Sigmoid colon (tissue), 7 donors: ENCODE results near the gene B4GALT2. TPM values are rescaled to one million over a fixed set of nuclear protein-coding genes. Genes with fewer than 3 reads are reported as not detected.

Experiments used
- DNase-seq: peaks from one replicate; pipeline ENCODE4 v3.0.0-alpha.2; 2019
- H3K27ac ChIP-seq, 4 donors: fragments of 200-600 bp; sonication (generic); one replicate each; pipeline ENCODE4 v1.5.1; 2016 to 2019; ENCODE audit warnings: mild to moderate bottlenecking in 1 of 4
- H3K27me3 ChIP-seq, 3 donors: fragments of 200-600 bp; sonication (generic); one replicate each; pipeline ENCODE4 v1.5.1; 2019; ENCODE audit warnings: mild to moderate bottlenecking in 1 of 3
- H3K36me3 ChIP-seq, 4 donors: fragments of 200-600 bp; sonication (generic); one replicate each; pipeline ENCODE4 v1.5.1; 2016 to 2019
- H3K4me1 ChIP-seq, 4 donors: fragments of 200-600 bp; sonication (generic); one replicate each; pipeline ENCODE4 v1.5.1; 2017 to 2019
- H3K4me3 ChIP-seq, 4 donors: fragments of 200-600 bp; sonication (generic); one replicate each; pipeline ENCODE4 v1.5.1; 2017 to 2019; ENCODE audit warnings: mild to moderate bottlenecking in 2 of 4, moderate library complexity in 1 of 4
- H3K9me3 ChIP-seq, 4 donors: fragments of 200-600 bp in 3 of 4; sonication (generic) in 3 of 4; one replicate each; pipeline versions ENCODE4 v1.5.1 to v1.6.1; 2013 to 2019
- EP300 ChIP-seq, 4 donors: sonication (generic); formaldehyde crosslinking; IDR thresholded peaks; one replicate each; pipeline ENCODE4 v1.6.1; 2017; ENCODE audit warnings: antibody characterized with exemption in 4 of 4
- POLR2A ChIP-seq, 2 donors: fragments of 450-650 bp; IDR thresholded peaks; one replicate each; pipeline ENCODE4 v1.6.1; 2016; ENCODE audit warnings: antibody characterized with exemption in 2 of 2, mild to moderate bottlenecking in 2 of 2, moderate library complexity in 2 of 2
- POLR2AphosphoS5 ChIP-seq, 4 donors: sonication (generic); formaldehyde crosslinking; IDR thresholded peaks; one replicate each; pipeline ENCODE4 v1.6.1; 2017; ENCODE audit warnings: antibody characterized with exemption in 4 of 4
- WGBS, 2 donors: extraction: QIAGEN DNeasy Blood & Tissue Kit; methylation state at CpG; one replicate each; pipeline ENCODE4 v1.1.7; 2013; 5-methylcytosine and 5-hydroxymethylcytosine counted together
- intact Hi-C: fragments of 100-400 bp; cut with DNase I; formaldehyde crosslinking; loops from one replicate; pipeline ENCODE4 v1.15.1; 2023
- polyA plus RNA-seq, 3 donors: library from polyadenylated mRNA; stranded (reverse); fragments of 200-250 nt; gene quantifications; one replicate each; pipeline ENCODE4 v1.2.3, GENCODE V29; 2013
- total RNA-seq, 4 donors: library from RNA; depleted of rRNA; stranded (reverse); fragments of >200 nt; gene quantifications; one replicate each; pipeline ENCODE4 v1.1.0, GENCODE V29; 2016
- TF ChIP-seq, protein P1 (sequence below), 4 experiments: fragments of 450-650 bp in 3 of 4; fragments of 200-600 bp in 1 of 4; IDR thresholded peaks; one replicate each; pipeline ENCODE4 v1.5.1; 2016 to 2019; ENCODE audit warnings: antibody characterized with exemption in 4 of 4, mild to moderate bottlenecking in 3 of 4, moderate library complexity in 2 of 4
- donor health status: healthy with polysubstance abuse.
- donor health status: Bipolar disorder and iron deficiency.
- donor health status: healthy.

The B4GALT2 gene
- total and polyA plus RNA-seq, 7 donors = 14.8 to 55.9 (median 32.0) TPM

DNA sequence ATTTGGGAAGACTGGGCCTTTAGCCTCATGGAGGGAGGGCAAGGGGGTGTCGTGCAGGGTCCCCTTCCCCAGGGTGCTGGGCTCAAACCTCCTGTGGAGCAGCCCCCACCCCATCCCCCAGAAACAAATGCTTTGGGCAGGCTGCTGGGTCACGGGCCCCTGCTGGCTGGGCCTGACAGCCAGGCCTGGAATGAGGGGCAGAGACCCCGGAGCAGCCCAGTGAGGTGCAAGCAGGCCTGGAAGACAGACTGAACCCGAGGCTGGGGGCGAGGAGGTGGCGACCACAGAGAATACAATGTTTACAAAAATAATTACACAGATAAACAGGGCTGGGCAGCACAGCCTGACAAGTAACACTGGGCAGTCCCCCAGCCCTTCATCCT is 17.7 kb downstream of the B4GALT2 start:
- Histone ChIP-seq H3K36me3 (peaks cover 8 to 29% (median 9%) of the 10 kb centered on the region in 4 donors), H3K9me3 (no peaks in the 10 kb centered on the region), H3K4me1 (peaks cover 0 to 7% (median 6%) of the 10 kb centered on the region in 4 donors), H3K27ac (no peak overlapping the region), H3K27me3 (no peaks in the 10 kb centered on the region), H3K4me3 (no peak overlapping the region)
- TF ChIP-seq EP300 (IDR thresholded peaks at IDR 0.05) (no peak), POLR2A (IDR thresholded peaks at IDR 0.05) (no peak), POLR2AphosphoS5 (IDR thresholded peaks at IDR 0.05) (no peak)
- TF ChIP-seq, protein P1, sequence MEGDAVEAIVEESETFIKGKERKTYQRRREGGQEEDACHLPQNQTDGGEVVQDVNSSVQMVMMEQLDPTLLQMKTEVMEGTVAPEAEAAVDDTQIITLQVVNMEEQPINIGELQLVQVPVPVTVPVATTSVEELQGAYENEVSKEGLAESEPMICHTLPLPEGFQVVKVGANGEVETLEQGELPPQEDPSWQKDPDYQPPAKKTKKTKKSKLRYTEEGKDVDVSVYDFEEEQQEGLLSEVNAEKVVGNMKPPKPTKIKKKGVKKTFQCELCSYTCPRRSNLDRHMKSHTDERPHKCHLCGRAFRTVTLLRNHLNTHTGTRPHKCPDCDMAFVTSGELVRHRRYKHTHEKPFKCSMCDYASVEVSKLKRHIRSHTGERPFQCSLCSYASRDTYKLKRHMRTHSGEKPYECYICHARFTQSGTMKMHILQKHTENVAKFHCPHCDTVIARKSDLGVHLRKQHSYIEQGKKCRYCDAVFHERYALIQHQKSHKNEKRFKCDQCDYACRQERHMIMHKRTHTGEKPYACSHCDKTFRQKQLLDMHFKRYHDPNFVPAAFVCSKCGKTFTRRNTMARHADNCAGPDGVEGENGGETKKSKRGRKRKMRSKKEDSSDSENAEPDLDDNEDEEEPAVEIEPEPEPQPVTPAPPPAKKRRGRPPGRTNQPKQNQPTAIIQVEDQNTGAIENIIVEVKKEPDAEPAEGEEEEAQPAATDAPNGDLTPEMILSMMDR (IDR thresholded peaks at IDR 0.05) = no peak
- WGBS, 2 donors = 71 to 79% methylated on average over 6 of the region's 6 CpGs
- no peak for DNase-seq
- intact Hi-C loops = loop anchor here (10.0 kb wide), 1 partner anchor 218 kb away; the partner anchor contains the start of gene DMAP1

GRCh38 chr1:43997295-43997999 is 18.4 kb downstream of the B4GALT2 start:
- H3K9me3 ChIP-seq = no peaks in the 10 kb centered on the region
- H3K27me3 ChIP-seq = no peaks in the 10 kb centered on the region
- no peak for TF ChIP-seq EP300 (IDR thresholded peaks at IDR 0.05)
- TF ChIP-seq POLR2A (IDR thresholded peaks at IDR 0.05) = no peak
- TF ChIP-seq, protein P1 (IDR thresholded peaks at IDR 0.05) = no peak
- no peak for TF ChIP-seq POLR2AphosphoS5 (IDR thresholded peaks at IDR 0.05)
- H3K4me3 ChIP-seq = no peak overlapping the region
- WGBS, 2 donors = 24 to 71% methylated on average over 22 of the region's 22 CpGs
- DNase-seq = no peak
- H3K4me1 ChIP-seq = peaks cover 0 to under 1% (median 0%) of the 10 kb centered on the region in 4 donors
- peaks cover 8 to 36% (median 9%) of the 10 kb centered on the region in 4 donors for H3K36me3 ChIP-seq
- no peak overlapping the region for H3K27ac ChIP-seq
- intact Hi-C loops = loop anchor here (10.0 kb wide), 1 partner anchor 217 kb away; the partner anchor contains the start of gene DMAP1

- Histone ChIP-seq H3K4me1 (no peaks in the 10 kb centered on the region), H3K4me3 (no peak overlapping the region), H3K27ac (no peak overlapping the region), H3K36me3 (peaks cover 8 to 39% (median 9%) of the 10 kb centered on the region in 4 donors), H3K27me3 (no peaks in the 10 kb centered on the region), H3K9me3 (no peaks in the 10 kb centered on the region)
- WGBS, 2 donors = 65 to 82% methylated on average over 11 of the region's 11 CpGs
- intact Hi-C loops = loop anchor here (10.0 kb wide), 1 partner anchor 217 kb away; the partner anchor contains the start of gene DMAP1
- DNase-seq = no peak
- TF ChIP-seq EP300 (IDR thresholded peaks at IDR 0.05) = no peak
Measured at GRCh38 chr1:43998000-43998378, 19.0 kb downstream of the B4GALT2 start.

- no peaks in the 10 kb centered on the region for H3K9me3 ChIP-seq
- TF ChIP-seq POLR2A (IDR thresholded peaks at IDR 0.05) (no peak), EP300 (IDR thresholded peaks at IDR 0.05) (no peak)
- H3K27me3 ChIP-seq = no peaks in the 10 kb centered on the region
- no peak overlapping the region for H3K4me3 ChIP-seq
- no peak for DNase-seq
- H3K27ac ChIP-seq = no peak overlapping the region
- peaks cover 8 to 39% (median 9%) of the 10 kb centered on the region in 4 donors for H3K36me3 ChIP-seq
- no peaks in the 10 kb centered on the region for H3K4me1 ChIP-seq
- WGBS, 2 donors = 91 to 93% methylated on average over 8 of the region's 8 CpGs
- intact Hi-C loops = loop anchor here (10.0 kb wide), 1 partner anchor 215 kb away; the partner anchor contains the start of gene DMAP1
Measured at GRCh38 chr1:43999455-43999854, 20.4 kb downstream of the B4GALT2 start.

- no peak for TF ChIP-seq EP300 (IDR thresholded peaks at IDR 0.05)
- TF ChIP-seq, protein P1 (IDR thresholded peaks at IDR 0.05) = no peak
- TF ChIP-seq POLR2A (IDR thresholded peaks at IDR 0.05) = no peak
- no peak for TF ChIP-seq POLR2AphosphoS5 (IDR thresholded peaks at IDR 0.05)
- H3K27me3 ChIP-seq = no peaks in the 10 kb centered on the region
- WGBS, 2 donors = 90 to 93% methylated on average over 8 of the region's 8 CpGs
- no peak overlapping the region for H3K27ac ChIP-seq
- H3K36me3 ChIP-seq = peaks cover 8 to 39% (median 9%) of the 10 kb centered on the region in 4 donors
- no peaks in the 10 kb centered on the region for H3K4me1 ChIP-seq
- H3K4me3 ChIP-seq = no peak overlapping the region
- no peaks in the 10 kb centered on the region for H3K9me3 ChIP-seq
- intact Hi-C loops = loop anchor here (10.0 kb wide), 1 partner anchor 595 kb away; no protein-coding TSS in a partner anchor
- no peak for DNase-seq
Measured at GRCh38 chr1:44000122-44000665, 21.2 kb downstream of the B4GALT2 start.
